Measurements from ENCODE around the gene IQSEC1. TPM values are rescaled to one million over a fixed set of nuclear protein-coding genes. Genes with fewer than 3 reads are reported as not detected.

Gene IQSEC1
- total and polyA plus RNA-seq, 2 experiments from 2014 or later = 8.0 to 51.9 TPM

DNA sequence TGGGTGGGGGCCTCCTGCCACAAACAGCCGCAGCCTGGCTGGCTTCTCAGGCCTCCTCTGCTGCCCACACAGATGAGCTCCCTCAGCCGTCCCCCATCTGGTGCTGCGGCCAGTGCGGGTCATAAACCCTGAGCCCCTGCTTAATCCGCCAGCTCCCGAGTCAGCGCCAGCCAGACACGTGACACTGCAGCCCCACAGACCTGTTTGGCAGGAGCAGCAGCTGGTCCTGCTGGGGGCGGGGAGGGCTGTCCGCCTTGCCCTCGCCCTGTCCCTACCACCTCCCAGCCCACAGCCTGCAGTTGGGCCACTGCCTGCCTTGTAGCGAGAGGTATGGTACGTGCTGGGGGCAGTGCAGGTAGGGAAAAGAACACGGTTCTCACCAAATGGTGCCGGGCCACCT is 86.2 kb downstream of the IQSEC1 start:
- no peaks in the 10 kb centered on the region; the same call in 1 of the 2 replicates for H3K4me1 ChIP-seq (ENCODE audit: insufficient read depth)
- Mint-ChIP-seq H3K27ac (peak overlapping the region; percentile 24; the same call in 1 of the 2 replicates), H3K27me3 (ENCODE audit: insufficient read depth, low read depth, poor library complexity) (peaks cover 14% of the 10 kb centered on the region), H3K4me1 (peaks cover 28% of the 10 kb centered on the region), H3K9me3 (peaks cover 7% of the 10 kb centered on the region), H3K36me3 (ENCODE audit: low read depth) (peaks cover 6% of the 10 kb centered on the region; the same call in 1 of the 3 replicates), H3K4me3 (no peak overlapping the region)
- H3K36me3 ChIP-seq (ENCODE audit: insufficient read depth) = no peaks in the 10 kb centered on the region
- DNase-seq (ENCODE audit: low spot score) (no peak), ATAC-seq (peak; percentile 9; the same call in 2 of the 3 replicates)
- H4K20me1 ChIP-seq (replicated peaks; ENCODE audit: insufficient read depth) = 0 out of 2 replicates have a peak, but pooled peaks cover 3% of the 10 kb centered on the region
- H2AFZ ChIP-seq = no peak overlapping the region
- no peak overlapping the region for H3K27ac ChIP-seq (ENCODE audit: low read depth)
- TF ChIP-seq CREB1 (CRISPR knock-in tag; IDR thresholded peaks at IDR 0.05; ENCODE audit: low read depth) (no peak), EZH2phosphoT487 (IDR thresholded peaks at IDR 0.05; ENCODE audit: unreplicated experiment) (no peak), EZH2 (IDR thresholded peaks at IDR 0.05; ENCODE audit: low read depth, unreplicated experiment) (no peak), POLR2AphosphoS5 (IDR thresholded peaks at IDR 0.05; ENCODE audit: low read depth) (no peak), ZNF331 (CRISPR knock-in tag; IDR thresholded peaks at IDR 0.05; ENCODE audit: low read depth) (no peak), JUNB (IDR thresholded peaks at IDR 0.05; ENCODE audit: unreplicated experiment) (no peak), ZNF114 (CRISPR knock-in tag; IDR thresholded peaks at IDR 0.05) (no peak), ETS1 (IDR thresholded peaks at IDR 0.05) (no peak), CTCF (conservative IDR thresholded peaks at IDR 0.05; ENCODE audit: low read depth in 2 of 2) (no peak), NANOG (IDR thresholded peaks at IDR 0.05; ENCODE audit: borderline replicate concordance) (no peak), ZNF462 (CRISPR knock-in tag; IDR thresholded peaks at IDR 0.05) (no peak), STAT1 (IDR thresholded peaks at IDR 0.05; ENCODE audit: unreplicated experiment) (no peak)
- TF ChIP-seq, protein P1, sequence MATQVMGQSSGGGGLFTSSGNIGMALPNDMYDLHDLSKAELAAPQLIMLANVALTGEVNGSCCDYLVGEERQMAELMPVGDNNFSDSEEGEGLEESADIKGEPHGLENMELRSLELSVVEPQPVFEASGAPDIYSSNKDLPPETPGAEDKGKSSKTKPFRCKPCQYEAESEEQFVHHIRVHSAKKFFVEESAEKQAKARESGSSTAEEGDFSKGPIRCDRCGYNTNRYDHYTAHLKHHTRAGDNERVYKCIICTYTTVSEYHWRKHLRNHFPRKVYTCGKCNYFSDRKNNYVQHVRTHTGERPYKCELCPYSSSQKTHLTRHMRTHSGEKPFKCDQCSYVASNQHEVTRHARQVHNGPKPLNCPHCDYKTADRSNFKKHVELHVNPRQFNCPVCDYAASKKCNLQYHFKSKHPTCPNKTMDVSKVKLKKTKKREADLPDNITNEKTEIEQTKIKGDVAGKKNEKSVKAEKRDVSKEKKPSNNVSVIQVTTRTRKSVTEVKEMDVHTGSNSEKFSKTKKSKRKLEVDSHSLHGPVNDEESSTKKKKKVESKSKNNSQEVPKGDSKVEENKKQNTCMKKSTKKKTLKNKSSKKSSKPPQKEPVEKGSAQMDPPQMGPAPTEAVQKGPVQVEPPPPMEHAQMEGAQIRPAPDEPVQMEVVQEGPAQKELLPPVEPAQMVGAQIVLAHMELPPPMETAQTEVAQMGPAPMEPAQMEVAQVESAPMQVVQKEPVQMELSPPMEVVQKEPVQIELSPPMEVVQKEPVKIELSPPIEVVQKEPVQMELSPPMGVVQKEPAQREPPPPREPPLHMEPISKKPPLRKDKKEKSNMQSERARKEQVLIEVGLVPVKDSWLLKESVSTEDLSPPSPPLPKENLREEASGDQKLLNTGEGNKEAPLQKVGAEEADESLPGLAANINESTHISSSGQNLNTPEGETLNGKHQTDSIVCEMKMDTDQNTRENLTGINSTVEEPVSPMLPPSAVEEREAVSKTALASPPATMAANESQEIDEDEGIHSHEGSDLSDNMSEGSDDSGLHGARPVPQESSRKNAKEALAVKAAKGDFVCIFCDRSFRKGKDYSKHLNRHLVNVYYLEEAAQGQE (IDR thresholded peaks at IDR 0.05; ENCODE audit: unreplicated experiment) = no peak
- H3K27me3 ChIP-seq (ENCODE audit: insufficient read depth) = no peaks in the 10 kb centered on the region
- H3K4me3 ChIP-seq = no peak overlapping the region
- H3K9me2 ChIP-seq (ENCODE audit: insufficient read depth) = no peaks in the 10 kb centered on the region
- no peak overlapping the region for H3K4me2 ChIP-seq
- no peaks in the 10 kb centered on the region for H3K79me2 ChIP-seq (replicated peaks; ENCODE audit: insufficient read depth)
- no peaks in the 10 kb centered on the region for H3F3A ChIP-seq (replicated peaks; ENCODE audit: low read depth)
